Measurements from ENCODE around the gene WWP2.
"Not testable (repeated sequence)": the region's sequence is repeated elsewhere in the genome, so short reads cannot be mapped to it uniquely, and the experiment has no call there.

GRCh38 chr16:69954241-69954640 is 192.1 kb downstream of the WWP2 start:
- not testable (repeated sequence) for TF ChIP-seq CTCF (optimal IDR thresholded peaks at IDR 0.05 in 1 of 3, IDR thresholded peaks at IDR 0.05 in 1 of 3, conservative IDR thresholded peaks at IDR 0.05 in 1 of 3; ENCODE audit: extremely low read depth in 1 of 3, insufficient read depth in 2 of 3, low read length in 3 of 3); EZH2 (IDR thresholded peaks at IDR 0.05; ENCODE audit: low read length)

All from keratinocyte (primary cell).